DND-41 (cell line): ENCODE data around the gene SPDYE3.

Experiments used
- CTCF ChIP-seq: IDR thresholded peaks from 2 replicates; pipeline ENCODE4 v1.5.1; 2012; ENCODE audit warnings: borderline replicate concordance, low read length, moderate library complexity, mild to moderate bottlenecking; ENCODE audit not compliant: poor library complexity, severe bottlenecking; ENCODE audit errors: extremely low read depth
- EZH2 ChIP-seq: IDR thresholded peaks from 3 replicates; pipeline ENCODE4 v1.6.1; 2012; ENCODE audit warnings: borderline replicate concordance, low read depth, mild to moderate bottlenecking, moderate library complexity, low read length, inconsistent platforms; ENCODE audit not compliant: severe bottlenecking

GRCh38 chr7:100358027-100358856, 50.7 kb downstream of the SPDYE3 start, which contains the start of gene PILRB:
- TF ChIP-seq CTCF (no peak), EZH2 (no peak)
